GM12801 (cell line): Measurements from ENCODE around the gene SCN2B.

Experiments
- CTCF ChIP-seq: IDR thresholded peaks from one replicate; pipeline ENCODE4 v1.5.1; 2011; ENCODE audit warnings: control low read depth; ENCODE audit not compliant: insufficient read length; ENCODE audit errors: extremely low read depth

Gene SCN2B

GRCh38 chr11:118213201-118213600 is 36.8 kb upstream of the SCN2B start:
- no peak for TF ChIP-seq CTCF

- no peak for TF ChIP-seq CTCF
These were observed 36.3 kb upstream of the SCN2B start for GRCh38 chr11:118212781-118213191.

GRCh38 chr11:118212131-118212725 is 35.8 kb upstream of the SCN2B start:
- TF ChIP-seq CTCF, result no peak

- no peak for TF ChIP-seq CTCF
These were observed 34.6 kb upstream of the SCN2B start for GRCh38 chr11:118211006-118211405.

- no peak for TF ChIP-seq CTCF
These were observed 33.9 kb upstream of the SCN2B start for GRCh38 chr11:118210323-118210722.

- no peak for TF ChIP-seq CTCF
These were observed 32.6 kb upstream of the SCN2B start for GRCh38 chr11:118209033-118209432.

GRCh38 chr11:118207079-118207478 is 30.6 kb upstream of the SCN2B start:
- no peak for TF ChIP-seq CTCF
